Mesenchymal stem cell (in vitro differentiated cells and primary cell): ENCODE data around the gene TXNDC11.

Source experiments
- DNase-seq: peaks from one replicate; pipeline ENCODE4 v3.0.0-alpha.2; 2013
- H2AFZ ChIP-seq: one replicate; pipeline ENCODE4 v1.6.1; 2013; ENCODE audit warnings: low read depth, mild to moderate bottlenecking, control low read depth, inconsistent platforms, low read length, moderate library complexity
- H2AK5ac ChIP-seq: 2 replicates; pipeline ENCODE4 v1.6.1; 2013; ENCODE audit warnings: low read length, moderate library complexity, mild to moderate bottlenecking, inconsistent platforms; ENCODE audit not compliant: severe bottlenecking
- H2BK120ac ChIP-seq: one replicate; pipeline ENCODE4 v1.6.1; 2013; ENCODE audit warnings: low read depth, mild to moderate bottlenecking, inconsistent platforms, low read length, moderate library complexity
- H2BK12ac ChIP-seq, 2 experiments: one replicate each; pipeline ENCODE4 v1.6.1; 2013; ENCODE audit warnings: inconsistent platforms in 2 of 2, low read length in 2 of 2, mild to moderate bottlenecking in 2 of 2, moderate library complexity in 2 of 2, control low read depth in 1 of 2
- H2BK15ac ChIP-seq: one replicate; pipeline ENCODE4 v1.6.1; 2013; ENCODE audit warnings: mild to moderate bottlenecking, low read depth, inconsistent platforms; ENCODE audit not compliant: poor library complexity, severe bottlenecking
- H2BK5ac ChIP-seq: 2 replicates; pipeline ENCODE4 v1.6.1; 2013; ENCODE audit warnings: low read depth, mild to moderate bottlenecking, low read length, control low read depth, inconsistent platforms; ENCODE audit not compliant: poor library complexity, severe bottlenecking
- H3K14ac ChIP-seq, 2 experiments: one replicate each; pipeline ENCODE4 v1.6.1; 2013; ENCODE audit warnings: inconsistent platforms in 2 of 2, low read length in 2 of 2, control low read depth in 1 of 2, mild to moderate bottlenecking in 1 of 2, moderate library complexity in 1 of 2
- H3K18ac ChIP-seq, 2 experiments: one replicate each; pipeline ENCODE4 v1.6.1; 2013; ENCODE audit warnings: inconsistent platforms in 2 of 2, low read length in 2 of 2, control low read depth in 1 of 2, low read depth in 1 of 2, mild to moderate bottlenecking in 1 of 2
- H3K23ac ChIP-seq, 2 experiments: one replicate each; pipeline ENCODE4 v1.6.1; 2013; ENCODE audit warnings: inconsistent platforms in 2 of 2, low read length in 2 of 2, mild to moderate bottlenecking in 2 of 2, moderate library complexity in 2 of 2, control low read depth in 1 of 2
- H3K27ac ChIP-seq: 2 replicates; pipeline ENCODE4 v1.5.1; 2013; ENCODE audit warnings: mild to moderate bottlenecking, moderate library complexity, low read length, control low read depth, inconsistent platforms; ENCODE audit not compliant: poor library complexity, severe bottlenecking
- H3K27me3 ChIP-seq, 2 experiments: 2 replicates each; pipeline versions ENCODE4 v1.6.1 to v1.7.0; 2013; ENCODE audit warnings: low read length in 2 of 2, mild to moderate bottlenecking in 2 of 2, moderate library complexity in 2 of 2, control low read depth in 1 of 2, inconsistent platforms in 1 of 2; ENCODE audit not compliant: control insufficient read depth in 1 of 2, insufficient read depth in 1 of 2
- H3K36me3 ChIP-seq, 2 experiments: 2 replicates each; pipeline versions ENCODE4 v1.6.1 to v1.7.0; 2013; ENCODE audit warnings: low read length in 2 of 2, control low read depth in 1 of 2, inconsistent platforms in 1 of 2, low read depth in 1 of 2, mild to moderate bottlenecking in 1 of 2; ENCODE audit not compliant: insufficient read depth in 2 of 2, control insufficient read depth in 1 of 2
- H3K4ac ChIP-seq, 2 experiments: one replicate each; pipeline ENCODE4 v1.6.1; 2013; ENCODE audit warnings: inconsistent platforms in 2 of 2, low read length in 2 of 2, mild to moderate bottlenecking in 2 of 2, moderate library complexity in 2 of 2, control low read depth in 1 of 2, low read depth in 1 of 2
- H3K4me1 ChIP-seq: 2 replicates; pipeline ENCODE4 v1.6.1; 2013; ENCODE audit warnings: low read depth, low read length, control low read depth; ENCODE audit not compliant: control insufficient read depth, insufficient read depth
- H3K4me2 ChIP-seq: 2 replicates; pipeline ENCODE4 v1.6.1; 2013; ENCODE audit warnings: low read length, mild to moderate bottlenecking, inconsistent platforms; ENCODE audit not compliant: poor library complexity, severe bottlenecking
- H3K4me3 ChIP-seq, 2 experiments: 2 replicates each; pipeline versions ENCODE4 v1.5.1 to v1.7.0; 2013; ENCODE audit warnings: low read length in 2 of 2, mild to moderate bottlenecking in 2 of 2, control low read depth in 1 of 2, low read depth in 1 of 2; ENCODE audit not compliant: insufficient read depth in 1 of 2
- H3K79me1 ChIP-seq: replicated peaks from 2 replicates; pipeline ENCODE4 v1.6.1; 2013; ENCODE audit warnings: mild to moderate bottlenecking, control low read depth, low read length, inconsistent platforms; ENCODE audit not compliant: poor library complexity, severe bottlenecking
- H3K9ac ChIP-seq: 2 replicates; pipeline ENCODE4 v1.7.0; 2013; ENCODE audit warnings: mild to moderate bottlenecking, low read length, moderate library complexity
- H3K9me3 ChIP-seq: 2 replicates; pipeline ENCODE4 v1.7.0; 2013; ENCODE audit warnings: mild to moderate bottlenecking, low read length; ENCODE audit not compliant: control insufficient read depth
- H4K8ac ChIP-seq: one replicate; pipeline ENCODE4 v1.6.1; 2013; ENCODE audit warnings: inconsistent platforms, mild to moderate bottlenecking, low read length, moderate library complexity
- H4K91ac ChIP-seq: one replicate; pipeline ENCODE4 v1.6.1; 2013; ENCODE audit warnings: mild to moderate bottlenecking, low read length, inconsistent platforms
- WGBS: methylation state at CpG from one replicate; pipeline ENCODE4 v1.1.7; 2013; ENCODE audit warnings: mixed read lengths; 5-methylcytosine and 5-hydroxymethylcytosine counted together

Gene TXNDC11

GRCh38 chr16:11677451-11677951 is 65.2 kb downstream of the TXNDC11 start:
- H3K79me1 ChIP-seq = peaks cover 52% of the 10 kb centered on the region
- H3K14ac ChIP-seq = no peak overlapping the region
- H2BK5ac ChIP-seq = no peak overlapping the region
- H3K4me2 ChIP-seq = no peak overlapping the region
- peak overlapping the region; percentile 27 for H3K9ac ChIP-seq
- 57% methylated on average over 9 of the region's 9 CpGs for WGBS
- peak; percentile 22 for DNase-seq
- peaks cover 30% of the 10 kb centered on the region for H3K4me1 ChIP-seq
- peaks cover 61 to 73% of the 10 kb centered on the region in 2 experiments for H3K36me3 ChIP-seq
- H2AK5ac ChIP-seq = no peak overlapping the region
- no peak overlapping the region for H3K4me3 ChIP-seq
- no peak overlapping the region for H2BK120ac ChIP-seq
- H4K8ac ChIP-seq = no peak overlapping the region
- H3K27me3 ChIP-seq = no peaks in the 10 kb centered on the region
- no peak overlapping the region for H4K91ac ChIP-seq
- H2BK12ac ChIP-seq = no peak overlapping the region
- H3K23ac ChIP-seq = no peak overlapping the region
- H3K4ac ChIP-seq = no peak overlapping the region
- no peak overlapping the region for H2AFZ ChIP-seq
- H3K9me3 ChIP-seq = no peaks in the 10 kb centered on the region
- H3K27ac ChIP-seq = no peak overlapping the region
- no peak overlapping the region for H2BK15ac ChIP-seq
- no peak overlapping the region for H3K18ac ChIP-seq

- Histone ChIP-seq H3K4me2 (no peak overlapping the region), H3K9me3 (no peaks in the 10 kb centered on the region), H3K27ac (no peak overlapping the region), H3K9ac (no peak overlapping the region), H3K18ac (no peak overlapping the region), H2AK5ac (no peak overlapping the region), H4K8ac (peak overlapping the region; percentile 48), H3K4me3 (no peak overlapping the region), H3K36me3 (peaks cover 55 to 73% of the 10 kb centered on the region in 2 experiments), H2BK120ac (no peak overlapping the region), H2BK12ac (no peak overlapping the region), H2BK15ac (no peak overlapping the region), H4K91ac (no peak overlapping the region), H3K27me3 (no peaks in the 10 kb centered on the region), H3K79me1 (peaks cover 59% of the 10 kb centered on the region), H2BK5ac (no peak overlapping the region), H3K23ac (no peak overlapping the region), H2AFZ (no peak overlapping the region), H3K14ac (no peak overlapping the region), H3K4ac (no peak overlapping the region), H3K4me1 (peaks cover 27% of the 10 kb centered on the region)
- DNase-seq = no peak
- WGBS = 96% methylated on average over 12 of the region's 14 CpGs
Measured at GRCh38 chr16:11676799-11677198, 65.9 kb downstream of the TXNDC11 start.

GRCh38 chr16:11675561-11676511 is 66.8 kb downstream of the TXNDC11 start:
- H3K4me3 ChIP-seq = no peak overlapping the region
- no peak overlapping the region for H3K4ac ChIP-seq
- no peak for DNase-seq
- H3K9me3 ChIP-seq = no peaks in the 10 kb centered on the region
- H3K18ac ChIP-seq = no peak overlapping the region
- H2AFZ ChIP-seq = no peak overlapping the region
- H3K79me1 ChIP-seq = peaks cover 61% of the 10 kb centered on the region
- no peak overlapping the region for H4K8ac ChIP-seq
- no peak overlapping the region for H3K4me2 ChIP-seq
- H3K14ac ChIP-seq = no peak overlapping the region
- no peak overlapping the region for H3K27ac ChIP-seq
- H3K36me3 ChIP-seq = peaks cover 52 to 69% of the 10 kb centered on the region in 2 experiments
- 89% methylated on average over 42 of the region's 42 CpGs for WGBS
- H3K9ac ChIP-seq = no peak overlapping the region
- H2BK120ac ChIP-seq = no peak overlapping the region
- H2BK12ac ChIP-seq = no peak overlapping the region
- peaks cover 26% of the 10 kb centered on the region for H3K4me1 ChIP-seq
- H2BK5ac ChIP-seq = no peak overlapping the region
- H3K23ac ChIP-seq = no peak overlapping the region
- H4K91ac ChIP-seq = no peak overlapping the region
- no peaks in the 10 kb centered on the region for H3K27me3 ChIP-seq
- H2AK5ac ChIP-seq = no peak overlapping the region
- H2BK15ac ChIP-seq = no peak overlapping the region

DNA sequence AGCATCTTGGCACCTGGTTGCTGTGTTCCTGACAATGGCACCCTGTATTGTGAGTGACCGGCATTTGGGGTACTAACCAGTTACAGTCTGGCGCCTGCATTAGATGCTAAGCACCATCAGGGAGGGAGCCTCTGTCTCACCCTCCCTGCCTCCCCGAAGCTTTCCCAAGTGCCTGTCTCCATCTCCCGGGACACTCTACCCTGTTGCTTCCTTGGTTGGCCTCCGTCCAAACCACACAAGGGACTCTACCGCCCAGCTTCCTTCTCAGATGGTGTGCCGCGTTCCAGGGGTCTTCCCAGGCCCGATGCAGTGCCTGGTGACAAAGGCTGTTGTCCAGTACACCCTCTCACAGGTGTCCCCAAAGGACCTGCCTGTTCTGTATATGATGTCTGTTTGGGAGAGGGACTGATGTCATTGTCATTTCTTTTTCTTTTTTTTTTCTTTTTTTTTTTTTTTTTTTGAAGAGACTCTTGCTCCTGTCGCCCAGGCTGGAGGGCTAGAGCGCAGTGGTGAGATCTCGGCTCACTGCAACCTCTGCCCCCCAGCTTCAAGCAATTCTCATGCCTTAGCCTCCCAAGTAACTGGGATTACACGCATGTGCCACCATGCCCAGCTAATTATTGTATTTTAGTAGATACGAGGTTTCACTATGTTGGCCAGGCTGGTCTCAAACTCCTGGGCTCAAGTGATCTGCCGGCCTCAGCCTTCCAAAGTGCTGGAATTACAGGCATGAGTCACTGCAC is 67.7 kb downstream of the TXNDC11 start:
- Histone ChIP-seq H4K8ac (no peak overlapping the region), H3K27ac (no peak overlapping the region)

More for the DNA sequence above, 67.7 kb downstream of the TXNDC11 start:
- no peaks in the 10 kb centered on the region for H3K9me3 ChIP-seq
- H3K27me3 ChIP-seq = no peaks in the 10 kb centered on the region
- no peak overlapping the region for H2BK5ac ChIP-seq
- peaks cover 29% of the 10 kb centered on the region for H3K4me1 ChIP-seq
- H3K79me1 ChIP-seq = peaks cover 61% of the 10 kb centered on the region
- 60% methylated on average over 15 of the region's 15 CpGs for WGBS
- no peak overlapping the region for H2BK12ac ChIP-seq
- H2BK15ac ChIP-seq = no peak overlapping the region
- H3K14ac ChIP-seq = peak overlapping the region in 1 of 2 experiments; percentile 14
- H2AK5ac ChIP-seq = no peak overlapping the region
- no peak overlapping the region for H3K18ac ChIP-seq
- H3K36me3 ChIP-seq = peaks cover 44 to 62% of the 10 kb centered on the region in 2 experiments
- no peak overlapping the region for H2AFZ ChIP-seq
- H3K4ac ChIP-seq = no peak overlapping the region
- no peak overlapping the region for H2BK120ac ChIP-seq
- H3K4me2 ChIP-seq = no peak overlapping the region
- H3K9ac ChIP-seq = no peak overlapping the region
- DNase-seq = peak; percentile 52
- H3K23ac ChIP-seq = no peak overlapping the region
- peak overlapping the region; percentile 28 for H4K91ac ChIP-seq
- H3K4me3 ChIP-seq = no peak overlapping the region
